ENCODE results near the gene TEX14. TPM values are rescaled to one million over a fixed set of nuclear protein-coding genes. Genes with fewer than 3 reads are reported as not detected.

TEX14 gene
- polyA plus RNA-seq, 1 of the 3 experiments (the other 2 are of a cell fraction), result 0.02 TPM

DNA sequence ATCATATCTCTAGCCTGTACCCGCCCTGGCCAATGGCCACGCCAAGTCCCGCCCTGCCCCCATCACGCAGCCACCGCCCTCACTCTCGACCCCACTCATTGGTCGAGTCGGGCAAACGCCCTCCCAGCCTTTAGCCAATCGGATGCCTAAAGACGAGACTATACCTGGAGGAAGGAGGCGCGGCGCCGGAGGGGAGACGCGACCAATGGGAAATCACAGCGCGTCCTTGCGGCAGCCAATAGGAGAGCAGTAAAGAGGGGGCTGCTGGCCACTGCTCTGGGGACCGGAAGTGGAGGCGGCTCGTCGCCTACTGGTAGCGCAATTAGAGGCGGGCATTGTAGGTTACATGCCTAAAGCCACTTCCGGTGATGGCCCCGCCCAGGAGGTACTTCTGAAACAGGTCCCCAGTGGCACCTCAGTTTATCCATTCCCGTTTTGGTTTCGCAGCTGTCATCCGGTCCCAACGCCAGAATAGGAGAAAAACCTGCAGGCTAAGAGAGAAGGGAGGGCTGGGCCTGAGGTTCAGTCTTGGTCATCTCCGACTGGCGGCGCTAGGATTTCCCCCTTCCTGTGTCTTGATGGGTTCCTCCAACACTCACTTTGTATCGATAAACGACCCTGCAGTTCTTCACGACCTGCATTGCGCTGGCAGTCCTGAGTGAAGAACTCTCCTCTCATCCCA lies 173.8 kb downstream of the TEX14 start:
- H3K4me3 ChIP-seq (ENCODE audit: low read depth in 2 of 2, low read length in 1 of 2), result peak overlapping the region; percentile 87 to 95
- peaks cover 10% of the 10 kb centered on the region for H3K79me2 ChIP-seq (ENCODE audit: insufficient read depth)
- peak overlapping the region; percentile 77 for H3K9ac ChIP-seq
- H3K36me3 ChIP-seq (replicated peaks in 1 of 2; ENCODE audit: control insufficient read depth in 1 of 2, insufficient read depth in 2 of 2, low read length in 1 of 2), result peaks cover 0 to 7% of the 10 kb centered on the region in 2 experiments
- H3K9me3 ChIP-seq, result no peaks in the 10 kb centered on the region
- peaks cover 4 to 24% of the 10 kb centered on the region in 2 experiments; a peak in 2 of 4 replicates for H3K4me1 ChIP-seq (ENCODE audit: control insufficient read depth in 1 of 2, insufficient read depth in 2 of 2, low read depth in 1 of 2, low read length in 1 of 2)
- no peaks in the 10 kb centered on the region; the same call in 1 of the 2 replicates for H4K20me1 ChIP-seq (ENCODE audit: insufficient read depth)
- WGBS (ENCODE audit: low lambda C conversion rate), result under 1% methylated on average over 39 of the region's 39 CpGs
- H3K27ac ChIP-seq (ENCODE audit: low read depth in 2 of 2, low read length in 1 of 2), result peak overlapping the region; percentile 92 to 97
- no peaks in the 10 kb centered on the region for H3K27me3 ChIP-seq (ENCODE audit: insufficient read depth)
- peak; percentile 96 for DNase-seq
- POLR2A ChIA-PET, result interaction anchor here (0.5 to 2.8 kb wide), 17 partner anchors 10 to 637 kb away, joined by 3 to 72 read pairs (median 4); partner anchors contain the start of genes PRR11, RAD51C, SKA2 and TEX14
- CTCF ChIA-PET, result interaction anchor here (0.6 to 6.4 kb wide), 50 partner anchors 10 to 1371 kb away, joined by 3 to 112 read pairs (median 4); partner anchors contain the start of genes PRR11, RAD51C and SKA2
- H3K9me2 ChIP-seq, result no peaks in the 10 kb centered on the region
- peak overlapping the region; percentile 96 for H2AFZ ChIP-seq (ENCODE audit: low read depth)
- H3F3A ChIP-seq (replicated peaks; ENCODE audit: insufficient read depth), result peaks cover 27% of the 10 kb centered on the region
- peak overlapping the region; percentile 96 for H3K4me2 ChIP-seq
- no peak for TF ChIP-seq TEAD4 (IDR thresholded peaks at IDR 0.05; ENCODE audit: borderline replicate concordance, insufficient read depth)
- TF ChIP-seq, protein P1, sequence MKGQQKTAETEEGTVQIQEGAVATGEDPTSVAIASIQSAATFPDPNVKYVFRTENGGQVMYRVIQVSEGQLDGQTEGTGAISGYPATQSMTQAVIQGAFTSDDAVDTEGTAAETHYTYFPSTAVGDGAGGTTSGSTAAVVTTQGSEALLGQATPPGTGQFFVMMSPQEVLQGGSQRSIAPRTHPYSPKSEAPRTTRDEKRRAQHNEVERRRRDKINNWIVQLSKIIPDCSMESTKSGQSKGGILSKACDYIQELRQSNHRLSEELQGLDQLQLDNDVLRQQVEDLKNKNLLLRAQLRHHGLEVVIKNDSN (IDR thresholded peaks at IDR 0.05; ENCODE audit: borderline replicate concordance, low read depth), result no peak
- TF ChIP-seq JUND (IDR thresholded peaks at IDR 0.05), result no peak
- no peak for TF ChIP-seq NRF1 (IDR thresholded peaks at IDR 0.05; ENCODE audit: low read depth, low read length)
- TF ChIP-seq, protein P2, sequence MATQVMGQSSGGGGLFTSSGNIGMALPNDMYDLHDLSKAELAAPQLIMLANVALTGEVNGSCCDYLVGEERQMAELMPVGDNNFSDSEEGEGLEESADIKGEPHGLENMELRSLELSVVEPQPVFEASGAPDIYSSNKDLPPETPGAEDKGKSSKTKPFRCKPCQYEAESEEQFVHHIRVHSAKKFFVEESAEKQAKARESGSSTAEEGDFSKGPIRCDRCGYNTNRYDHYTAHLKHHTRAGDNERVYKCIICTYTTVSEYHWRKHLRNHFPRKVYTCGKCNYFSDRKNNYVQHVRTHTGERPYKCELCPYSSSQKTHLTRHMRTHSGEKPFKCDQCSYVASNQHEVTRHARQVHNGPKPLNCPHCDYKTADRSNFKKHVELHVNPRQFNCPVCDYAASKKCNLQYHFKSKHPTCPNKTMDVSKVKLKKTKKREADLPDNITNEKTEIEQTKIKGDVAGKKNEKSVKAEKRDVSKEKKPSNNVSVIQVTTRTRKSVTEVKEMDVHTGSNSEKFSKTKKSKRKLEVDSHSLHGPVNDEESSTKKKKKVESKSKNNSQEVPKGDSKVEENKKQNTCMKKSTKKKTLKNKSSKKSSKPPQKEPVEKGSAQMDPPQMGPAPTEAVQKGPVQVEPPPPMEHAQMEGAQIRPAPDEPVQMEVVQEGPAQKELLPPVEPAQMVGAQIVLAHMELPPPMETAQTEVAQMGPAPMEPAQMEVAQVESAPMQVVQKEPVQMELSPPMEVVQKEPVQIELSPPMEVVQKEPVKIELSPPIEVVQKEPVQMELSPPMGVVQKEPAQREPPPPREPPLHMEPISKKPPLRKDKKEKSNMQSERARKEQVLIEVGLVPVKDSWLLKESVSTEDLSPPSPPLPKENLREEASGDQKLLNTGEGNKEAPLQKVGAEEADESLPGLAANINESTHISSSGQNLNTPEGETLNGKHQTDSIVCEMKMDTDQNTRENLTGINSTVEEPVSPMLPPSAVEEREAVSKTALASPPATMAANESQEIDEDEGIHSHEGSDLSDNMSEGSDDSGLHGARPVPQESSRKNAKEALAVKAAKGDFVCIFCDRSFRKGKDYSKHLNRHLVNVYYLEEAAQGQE (IDR thresholded peaks at IDR 0.05; ENCODE audit: low read depth, low read length), result peak; percentile 61
- TF ChIP-seq RCOR1 (IDR thresholded peaks at IDR 0.05; ENCODE audit: low read length), result peak; percentile 61
- no peak for TF ChIP-seq GATA2 (CRISPR knock-in tag; IDR thresholded peaks at IDR 0.05)
- peak; percentile 74 for TF ChIP-seq MXI1 (IDR thresholded peaks at IDR 0.05; ENCODE audit: low read depth, low read length)
- TF ChIP-seq FOSL2 (IDR thresholded peaks at IDR 0.05; ENCODE audit: borderline replicate concordance, low read depth), result no peak; the same call in 1 of the 2 replicates
- TF ChIP-seq, protein P3, sequence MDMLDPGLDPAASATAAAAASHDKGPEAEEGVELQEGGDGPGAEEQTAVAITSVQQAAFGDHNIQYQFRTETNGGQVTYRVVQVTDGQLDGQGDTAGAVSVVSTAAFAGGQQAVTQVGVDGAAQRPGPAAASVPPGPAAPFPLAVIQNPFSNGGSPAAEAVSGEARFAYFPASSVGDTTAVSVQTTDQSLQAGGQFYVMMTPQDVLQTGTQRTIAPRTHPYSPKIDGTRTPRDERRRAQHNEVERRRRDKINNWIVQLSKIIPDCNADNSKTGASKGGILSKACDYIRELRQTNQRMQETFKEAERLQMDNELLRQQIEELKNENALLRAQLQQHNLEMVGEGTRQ (IDR thresholded peaks at IDR 0.05; ENCODE audit: borderline replicate concordance, low read depth, low read length), result no peak
- no peak for TF ChIP-seq RAD21 (IDR thresholded peaks at IDR 0.05; ENCODE audit: low read length)
- TF ChIP-seq TAF1 (IDR thresholded peaks at IDR 0.05; ENCODE audit: borderline replicate concordance, low read depth, low read length), result peak; percentile 80
- peak; percentile 78 for TF ChIP-seq ELF1 (IDR thresholded peaks at IDR 0.05)
- no peak for TF ChIP-seq MEF2A (IDR thresholded peaks at IDR 0.05; ENCODE audit: borderline replicate concordance, low read depth)
- TF ChIP-seq, protein P4, sequence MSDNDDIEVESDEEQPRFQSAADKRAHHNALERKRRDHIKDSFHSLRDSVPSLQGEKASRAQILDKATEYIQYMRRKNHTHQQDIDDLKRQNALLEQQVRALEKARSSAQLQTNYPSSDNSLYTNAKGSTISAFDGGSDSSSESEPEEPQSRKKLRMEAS (IDR thresholded peaks at IDR 0.05; ENCODE audit: low read depth), result peak; percentile 68
- no peak for TF ChIP-seq FOXM1 (IDR thresholded peaks at IDR 0.05; ENCODE audit: low read depth)
- TF ChIP-seq SMC3 (IDR thresholded peaks at IDR 0.05; ENCODE audit: low read depth, low read length), result no peak
- peak; percentile 46 for TF ChIP-seq YY1 (IDR thresholded peaks at IDR 0.05; ENCODE audit: low read depth)
- peak; percentile 71 for TF ChIP-seq SIN3A (IDR thresholded peaks at IDR 0.05; ENCODE audit: borderline replicate concordance, low read depth, low read length)
- TF ChIP-seq RXRA (IDR thresholded peaks at IDR 0.05; ENCODE audit: borderline replicate concordance, low read depth), result no peak
- TF ChIP-seq, protein P5, sequence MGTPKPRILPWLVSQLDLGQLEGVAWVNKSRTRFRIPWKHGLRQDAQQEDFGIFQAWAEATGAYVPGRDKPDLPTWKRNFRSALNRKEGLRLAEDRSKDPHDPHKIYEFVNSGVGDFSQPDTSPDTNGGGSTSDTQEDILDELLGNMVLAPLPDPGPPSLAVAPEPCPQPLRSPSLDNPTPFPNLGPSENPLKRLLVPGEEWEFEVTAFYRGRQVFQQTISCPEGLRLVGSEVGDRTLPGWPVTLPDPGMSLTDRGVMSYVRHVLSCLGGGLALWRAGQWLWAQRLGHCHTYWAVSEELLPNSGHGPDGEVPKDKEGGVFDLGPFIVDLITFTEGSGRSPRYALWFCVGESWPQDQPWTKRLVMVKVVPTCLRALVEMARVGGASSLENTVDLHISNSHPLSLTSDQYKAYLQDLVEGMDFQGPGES (IDR thresholded peaks at IDR 0.05; ENCODE audit: low read depth, low read length), result peak; percentile 92
- TF ChIP-seq EP300 (IDR thresholded peaks at IDR 0.05; ENCODE audit: borderline replicate concordance in 1 of 2, low read depth in 1 of 2, low read length in 1 of 2), result peak; percentile 18 to 30; a peak in 2 of 4 replicates
- TF ChIP-seq POLR2AphosphoS5 (IDR thresholded peaks at IDR 0.05; ENCODE audit: low read depth, low read length), result peak; percentile 61
- TF ChIP-seq RFX5 (IDR thresholded peaks at IDR 0.05; ENCODE audit: low read length), result peak; percentile 89
- no peak for TF ChIP-seq EZH2phosphoT487 (IDR thresholded peaks at IDR 0.05; ENCODE audit: borderline replicate concordance, low read depth)
- TF ChIP-seq CHD2 (IDR thresholded peaks at IDR 0.05; ENCODE audit: low read length, partially characterized antibody), result peak; percentile 97

Measured in SK-N-SH (cell line).